ENCODE results near the gene RPS15. TPM values are rescaled to one million over a fixed set of nuclear protein-coding genes. Genes with fewer than 3 reads are reported as not detected.

Gene RPS15
- total and polyA plus RNA-seq, 9 of the 15 experiments (the other 6 are each of a cell fraction or from before 2014, with no cell fraction given): 605 to 2,791 (median 957) TPM

- TF ChIP-seq RCOR1 (IDR thresholded peaks at IDR 0.05; ENCODE audit: borderline replicate concordance in 1 of 2, low read depth in 2 of 2, low read length in 2 of 2) (no peak; a peak in 1 of 4 replicates), HOXB6 (CRISPR knock-in tag; IDR thresholded peaks at IDR 0.05; ENCODE audit: borderline replicate concordance) (no peak), TBP (optimal IDR thresholded peaks at IDR 0.05; ENCODE audit: low read depth, low read length) (no peak), ZNF239 (CRISPR knock-in tag; IDR thresholded peaks at IDR 0.05) (no peak), KLF6 (CRISPR knock-in tag; IDR thresholded peaks at IDR 0.05; ENCODE audit: borderline replicate concordance) (no peak), ATF2 (CRISPR knock-in tag; IDR thresholded peaks at IDR 0.05) (no peak), PHF8 (IDR thresholded peaks at IDR 0.05; ENCODE audit: borderline replicate concordance, low read length) (no peak; the same call in 1 of the 2 replicates), NCOA1 (IDR thresholded peaks at IDR 0.05; ENCODE audit: low read depth) (no peak), ZNF518B (CRISPR knock-in tag; IDR thresholded peaks at IDR 0.05) (no peak), PHTF2 (CRISPR knock-in tag; IDR thresholded peaks at IDR 0.05) (no peak), NCOA2 (IDR thresholded peaks at IDR 0.05; ENCODE audit: partially characterized antibody in 2 of 2) (no peak), RHOXF2B (CRISPR knock-in tag; conservative IDR thresholded peaks at IDR 0.05) (no peak), MAX (CRISPR knock-in tag; IDR thresholded peaks at IDR 0.05) (peak; percentile 37; the same call in 1 of the 2 replicates), ZNF583 (CRISPR knock-in tag; IDR thresholded peaks at IDR 0.05) (no peak), ZNF124 (CRISPR knock-in tag; IDR thresholded peaks at IDR 0.05) (no peak), MNT (conservative IDR thresholded peaks at IDR 0.05) (no peak)
Measured at GRCh38 chr19:1455336-1456120, 17.3 kb downstream of the RPS15 start (continued).

Data from K562 (cell line).